Activated naive CD4-positive, alpha-beta T cell treated with anti-CD3 and anti-CD28 coated beads, Interleukin-2, amount 50 U/mL, for 24 hours (primary cell): ENCODE measurements around the gene CUEDC1.

Experiments used
- H3K27ac Mint-ChIP-seq: one replicate; pipeline ENCODE4 v1.8.0; 2021; ENCODE audit warnings: mild to moderate bottlenecking, mixed read lengths
- H3K27me3 Mint-ChIP-seq: one replicate; pipeline ENCODE4 v1.8.0; 2021; ENCODE audit warnings: mixed read lengths
- H3K36me3 Mint-ChIP-seq: one replicate; pipeline ENCODE4 v1.8.0; 2021; ENCODE audit warnings: mixed read lengths
- H3K4me1 Mint-ChIP-seq: one replicate; pipeline ENCODE4 v1.8.0; 2021; ENCODE audit warnings: mixed read lengths
- H3K4me3 Mint-ChIP-seq: one replicate; pipeline ENCODE4 v1.8.0; 2021; ENCODE audit warnings: mild to moderate bottlenecking, mixed read lengths
- H3K9me3 Mint-ChIP-seq: one replicate; pipeline ENCODE4 v1.8.0; 2021; ENCODE audit warnings: mixed read lengths

The CUEDC1 gene

GRCh38 chr17:57890857-57891232 lies 64.4 kb downstream of the CUEDC1 start:
- no peaks in the 10 kb centered on the region for H3K9me3 Mint-ChIP-seq
- H3K27ac Mint-ChIP-seq: no peak overlapping the region
- no peak overlapping the region for H3K4me3 Mint-ChIP-seq
- H3K27me3 Mint-ChIP-seq: no peaks in the 10 kb centered on the region
- no peaks in the 10 kb centered on the region for H3K36me3 Mint-ChIP-seq
- H3K4me1 Mint-ChIP-seq: peaks cover 6% of the 10 kb centered on the region

- Mint-ChIP-seq H3K4me1 (peaks cover 6% of the 10 kb centered on the region), H3K27me3 (no peaks in the 10 kb centered on the region), H3K4me3 (no peak overlapping the region), H3K36me3 (no peaks in the 10 kb centered on the region), H3K27ac (no peak overlapping the region), H3K9me3 (no peaks in the 10 kb centered on the region)
Measured at GRCh38 chr17:57889892-57890856, 65.0 kb downstream of the CUEDC1 start.

- peaks cover 6% of the 10 kb centered on the region for H3K4me1 Mint-ChIP-seq
- H3K27me3 Mint-ChIP-seq: no peaks in the 10 kb centered on the region
- no peak overlapping the region for H3K4me3 Mint-ChIP-seq
- H3K9me3 Mint-ChIP-seq: no peaks in the 10 kb centered on the region
- H3K27ac Mint-ChIP-seq: no peak overlapping the region
- no peaks in the 10 kb centered on the region for H3K36me3 Mint-ChIP-seq
Measured at GRCh38 chr17:57889252-57889651, 66.0 kb downstream of the CUEDC1 start.

- Mint-ChIP-seq H3K4me1 (peaks cover 6% of the 10 kb centered on the region), H3K9me3 (no peaks in the 10 kb centered on the region), H3K27ac (no peak overlapping the region), H3K4me3 (no peak overlapping the region), H3K27me3 (no peaks in the 10 kb centered on the region), H3K36me3 (no peaks in the 10 kb centered on the region)
Measured at GRCh38 chr17:57888311-57889216, 66.6 kb downstream of the CUEDC1 start.

GRCh38 chr17:57887161-57887560 lies 68.1 kb downstream of the CUEDC1 start:
- Mint-ChIP-seq H3K9me3 (no peaks in the 10 kb centered on the region), H3K36me3 (no peaks in the 10 kb centered on the region), H3K27me3 (no peaks in the 10 kb centered on the region), H3K4me1 (no peaks in the 10 kb centered on the region), H3K27ac (no peak overlapping the region), H3K4me3 (no peak overlapping the region)

- no peak overlapping the region for H3K27ac Mint-ChIP-seq
- no peaks in the 10 kb centered on the region for H3K36me3 Mint-ChIP-seq
- H3K4me1 Mint-ChIP-seq: peaks cover under 1% of the 10 kb centered on the region
- no peak overlapping the region for H3K4me3 Mint-ChIP-seq
- H3K9me3 Mint-ChIP-seq: no peaks in the 10 kb centered on the region
- H3K27me3 Mint-ChIP-seq: no peaks in the 10 kb centered on the region
Measured at GRCh38 chr17:57886020-57886419, 69.2 kb downstream of the CUEDC1 start.

- Mint-ChIP-seq H3K27ac (no peak overlapping the region), H3K36me3 (no peaks in the 10 kb centered on the region), H3K4me3 (no peak overlapping the region), H3K9me3 (no peaks in the 10 kb centered on the region), H3K27me3 (no peaks in the 10 kb centered on the region), H3K4me1 (peaks cover 8% of the 10 kb centered on the region)
Measured at GRCh38 chr17:57885148-57885915, 69.9 kb downstream of the CUEDC1 start.

- no peaks in the 10 kb centered on the region for H3K36me3 Mint-ChIP-seq
- no peak overlapping the region for H3K4me3 Mint-ChIP-seq
- no peaks in the 10 kb centered on the region for H3K9me3 Mint-ChIP-seq
- peaks cover 21% of the 10 kb centered on the region for H3K4me1 Mint-ChIP-seq
- no peak overlapping the region for H3K27ac Mint-ChIP-seq
- H3K27me3 Mint-ChIP-seq: no peaks in the 10 kb centered on the region
Measured at GRCh38 chr17:57881783-57882351, 73.3 kb downstream of the CUEDC1 start.

- Mint-ChIP-seq H3K9me3 (no peaks in the 10 kb centered on the region), H3K27me3 (no peaks in the 10 kb centered on the region), H3K4me1 (peaks cover 21% of the 10 kb centered on the region), H3K4me3 (no peak overlapping the region), H3K27ac (no peak overlapping the region), H3K36me3 (no peaks in the 10 kb centered on the region)
Measured at GRCh38 chr17:57881143-57881542, 74.1 kb downstream of the CUEDC1 start.

- H3K27ac Mint-ChIP-seq: peak overlapping the region; percentile 36
- H3K4me3 Mint-ChIP-seq: no peak overlapping the region
- no peaks in the 10 kb centered on the region for H3K36me3 Mint-ChIP-seq
- no peaks in the 10 kb centered on the region for H3K27me3 Mint-ChIP-seq
- no peaks in the 10 kb centered on the region for H3K9me3 Mint-ChIP-seq
- peaks cover 21% of the 10 kb centered on the region for H3K4me1 Mint-ChIP-seq
Measured at GRCh38 chr17:57880086-57880456, 75.1 kb downstream of the CUEDC1 start.

GRCh38 chr17:57879437-57880085 lies 75.7 kb downstream of the CUEDC1 start:
- Mint-ChIP-seq H3K4me1 (peaks cover 21% of the 10 kb centered on the region), H3K36me3 (no peaks in the 10 kb centered on the region), H3K27ac (no peak overlapping the region), H3K9me3 (no peaks in the 10 kb centered on the region), H3K4me3 (no peak overlapping the region), H3K27me3 (no peaks in the 10 kb centered on the region)

GRCh38 chr17:57877803-57878377 lies 77.3 kb downstream of the CUEDC1 start:
- H3K4me1 Mint-ChIP-seq: peaks cover 30% of the 10 kb centered on the region
- peaks cover 5% of the 10 kb centered on the region for H3K27me3 Mint-ChIP-seq
- H3K9me3 Mint-ChIP-seq: no peaks in the 10 kb centered on the region
- no peak overlapping the region for H3K27ac Mint-ChIP-seq
- no peaks in the 10 kb centered on the region for H3K36me3 Mint-ChIP-seq
- no peak overlapping the region for H3K4me3 Mint-ChIP-seq

GRCh38 chr17:57876866-57877237 lies 78.4 kb downstream of the CUEDC1 start:
- no peak overlapping the region for H3K27ac Mint-ChIP-seq
- no peaks in the 10 kb centered on the region for H3K36me3 Mint-ChIP-seq
- H3K27me3 Mint-ChIP-seq: peaks cover 5% of the 10 kb centered on the region
- H3K4me3 Mint-ChIP-seq: no peak overlapping the region
- peaks cover 30% of the 10 kb centered on the region for H3K4me1 Mint-ChIP-seq
- H3K9me3 Mint-ChIP-seq: no peaks in the 10 kb centered on the region

GRCh38 chr17:57876023-57876865 lies 79.0 kb downstream of the CUEDC1 start:
- no peak overlapping the region for H3K27ac Mint-ChIP-seq
- no peaks in the 10 kb centered on the region for H3K9me3 Mint-ChIP-seq
- no peaks in the 10 kb centered on the region for H3K36me3 Mint-ChIP-seq
- peaks cover 30% of the 10 kb centered on the region for H3K4me1 Mint-ChIP-seq
- peaks cover 5% of the 10 kb centered on the region for H3K27me3 Mint-ChIP-seq
- H3K4me3 Mint-ChIP-seq: no peak overlapping the region
